Suppressor macrophage treated with lipopolysaccharide for 1 hour (primary cell): Measurements from ENCODE around the gene CNNM4.

ENCODE experiments used
- DNase-seq, 3 donors: peaks; one replicate each; pipeline ENCODE4 v3.0.0-alpha.2; 2020 to 2022

Gene CNNM4

DNA sequence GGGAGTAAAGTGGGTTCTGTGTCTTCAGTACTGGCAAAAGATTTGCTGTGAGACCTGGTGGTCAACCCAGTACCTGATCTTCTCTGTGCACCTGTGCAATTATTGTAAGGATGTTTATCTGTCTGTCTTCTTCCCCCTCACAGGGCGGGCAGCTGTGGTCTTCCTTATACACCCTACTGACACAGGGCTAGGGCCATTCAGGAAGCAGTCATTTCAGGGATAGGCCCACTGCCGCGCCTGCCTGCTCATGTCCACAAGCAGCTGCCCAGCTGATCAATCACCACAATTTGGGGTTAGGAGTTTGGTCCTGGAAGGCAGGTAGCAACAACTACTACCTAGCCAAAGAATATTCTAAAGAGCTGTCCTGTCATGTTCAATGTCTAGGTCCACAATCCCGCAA is 1.2 kb upstream of the CNNM4 start:
- DNase-seq, result no peak

DNA sequence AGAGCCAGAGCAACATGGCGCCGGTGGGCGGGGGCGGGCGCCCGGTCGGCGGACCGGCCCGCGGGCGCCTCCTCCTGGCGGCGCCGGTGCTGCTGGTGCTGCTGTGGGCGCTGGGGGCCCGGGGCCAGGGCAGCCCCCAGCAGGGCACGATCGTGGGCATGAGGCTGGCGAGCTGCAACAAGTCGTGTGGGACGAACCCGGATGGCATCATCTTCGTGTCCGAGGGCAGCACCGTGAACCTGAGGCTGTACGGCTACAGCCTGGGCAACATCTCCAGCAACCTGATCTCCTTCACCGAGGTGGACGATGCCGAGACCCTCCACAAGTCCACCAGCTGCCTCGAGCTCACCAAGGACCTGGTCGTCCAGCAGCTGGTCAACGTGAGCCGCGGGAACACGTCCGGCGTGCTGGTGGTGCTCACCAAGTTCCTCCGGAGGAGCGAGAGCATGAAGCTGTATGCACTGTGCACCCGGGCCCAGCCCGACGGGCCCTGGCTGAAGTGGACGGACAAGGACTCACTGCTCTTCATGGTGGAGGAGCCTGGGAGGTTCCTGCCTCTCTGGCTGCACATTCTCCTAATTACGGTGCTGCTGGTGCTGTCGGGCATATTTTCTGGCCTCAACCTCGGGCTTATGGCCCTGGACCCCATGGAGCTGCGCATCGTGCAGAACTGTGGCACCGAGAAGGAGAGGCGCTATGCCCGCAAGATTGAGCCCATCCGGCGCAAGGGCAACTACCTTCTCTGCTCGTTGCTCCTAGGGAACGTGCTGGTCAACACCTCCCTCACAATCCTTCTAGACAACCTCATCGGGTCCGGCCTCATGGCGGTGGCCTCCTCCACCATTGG is 507 bp downstream of the CNNM4 start:
- peak in 2 of 3 donors; percentile 35 to 45 for DNase-seq

DNA sequence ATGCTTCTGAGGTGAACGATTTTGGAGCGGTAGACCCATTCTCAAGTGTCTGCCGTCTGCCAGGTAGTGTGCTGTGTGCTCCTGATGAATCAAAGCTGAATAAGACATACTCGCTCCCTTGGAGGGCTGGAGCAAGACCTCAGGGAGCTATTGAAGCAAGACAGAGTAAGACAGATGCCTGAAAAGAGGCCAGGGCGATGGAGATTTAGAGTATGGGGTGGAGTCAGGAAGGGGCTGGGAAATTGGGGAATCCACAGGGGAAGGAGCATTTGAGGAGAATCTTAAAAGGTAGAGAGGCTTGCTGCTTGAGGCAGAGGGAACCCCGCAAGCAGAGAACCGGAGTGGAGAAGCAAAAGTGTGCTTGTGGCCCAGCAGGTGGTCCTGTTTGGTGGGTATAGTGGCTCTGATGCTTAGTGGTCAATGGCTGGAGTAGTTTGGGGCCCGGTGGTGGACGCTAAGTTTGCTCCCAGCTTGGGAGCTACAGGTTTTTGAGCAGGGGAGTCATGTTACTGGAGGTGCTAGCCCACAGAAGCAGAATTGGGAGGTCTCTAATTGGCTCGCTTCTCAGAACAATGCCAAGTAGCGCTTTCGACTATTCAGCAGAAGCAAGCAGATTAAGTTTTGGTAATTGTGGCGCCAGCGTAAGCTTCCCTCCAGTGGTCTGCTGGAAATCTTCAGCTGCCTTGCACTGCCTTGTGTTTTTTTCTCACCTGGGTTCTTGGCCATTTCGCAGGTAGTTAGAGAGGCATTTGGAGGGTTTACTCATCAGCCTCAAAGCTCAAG is 2.0 kb downstream of the CNNM4 start:
- DNase-seq, result peak in 1 of 3 donors; percentile 12

DNA sequence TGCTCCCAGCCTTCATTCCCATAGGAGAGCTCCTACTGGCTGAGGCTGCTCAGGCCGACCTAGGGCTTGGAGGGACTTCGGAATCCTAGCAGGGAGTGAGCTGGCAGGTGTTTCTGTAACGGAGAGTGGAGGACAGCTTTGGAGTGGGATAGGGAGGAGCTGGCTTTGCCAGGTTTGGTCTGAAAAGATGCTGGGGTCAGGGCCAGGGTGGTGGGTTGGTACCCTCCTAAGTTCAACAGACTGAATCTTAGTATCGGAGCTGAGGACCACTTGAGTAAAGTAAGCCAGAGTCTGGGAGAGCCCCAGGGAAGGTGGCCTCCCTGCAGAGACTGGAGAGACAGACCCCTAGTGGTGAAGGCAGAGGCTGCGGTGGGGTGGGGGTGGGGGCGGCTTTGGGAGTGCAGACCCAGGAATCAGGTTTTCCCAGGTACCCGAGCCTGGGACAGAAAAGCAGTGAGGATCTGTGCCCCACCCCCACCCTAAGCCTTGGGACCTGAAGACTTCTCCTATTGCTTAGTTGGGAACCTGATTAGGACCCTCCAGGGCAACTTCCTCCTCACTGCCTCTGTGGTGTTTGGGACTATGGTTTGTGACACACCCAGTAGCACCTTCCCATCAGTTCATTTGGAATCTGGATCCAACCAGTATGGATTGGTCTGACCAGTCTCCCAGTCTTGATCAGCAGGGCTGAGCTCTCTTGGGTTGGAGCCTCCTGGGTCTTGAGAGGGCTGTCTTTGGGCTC is 3.0 kb downstream of the CNNM4 start:
- peak in 1 of 3 donors; percentile 27 for DNase-seq

DNA sequence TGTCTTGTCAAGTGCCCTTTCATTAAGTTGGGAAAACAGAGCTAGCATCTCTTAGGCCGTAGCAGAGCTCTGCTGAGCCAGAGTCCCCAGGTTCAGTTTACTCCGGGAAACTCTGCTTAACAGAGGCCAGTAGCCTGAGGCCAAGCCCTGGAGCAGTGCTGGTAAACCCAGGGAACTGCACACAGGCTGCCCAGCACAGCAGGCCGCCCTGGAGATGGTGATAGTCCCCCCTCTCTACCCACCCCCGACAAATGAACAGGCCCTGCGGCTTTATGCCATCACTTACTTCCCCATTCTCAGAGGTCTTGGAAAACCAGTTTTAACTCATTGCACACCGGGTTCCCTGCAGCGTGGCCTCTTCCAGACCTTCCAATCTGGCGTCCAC is 3.5 kb downstream of the CNNM4 start:
- DNase-seq, result peak; percentile 75 to 81 (median 78)

DNA sequence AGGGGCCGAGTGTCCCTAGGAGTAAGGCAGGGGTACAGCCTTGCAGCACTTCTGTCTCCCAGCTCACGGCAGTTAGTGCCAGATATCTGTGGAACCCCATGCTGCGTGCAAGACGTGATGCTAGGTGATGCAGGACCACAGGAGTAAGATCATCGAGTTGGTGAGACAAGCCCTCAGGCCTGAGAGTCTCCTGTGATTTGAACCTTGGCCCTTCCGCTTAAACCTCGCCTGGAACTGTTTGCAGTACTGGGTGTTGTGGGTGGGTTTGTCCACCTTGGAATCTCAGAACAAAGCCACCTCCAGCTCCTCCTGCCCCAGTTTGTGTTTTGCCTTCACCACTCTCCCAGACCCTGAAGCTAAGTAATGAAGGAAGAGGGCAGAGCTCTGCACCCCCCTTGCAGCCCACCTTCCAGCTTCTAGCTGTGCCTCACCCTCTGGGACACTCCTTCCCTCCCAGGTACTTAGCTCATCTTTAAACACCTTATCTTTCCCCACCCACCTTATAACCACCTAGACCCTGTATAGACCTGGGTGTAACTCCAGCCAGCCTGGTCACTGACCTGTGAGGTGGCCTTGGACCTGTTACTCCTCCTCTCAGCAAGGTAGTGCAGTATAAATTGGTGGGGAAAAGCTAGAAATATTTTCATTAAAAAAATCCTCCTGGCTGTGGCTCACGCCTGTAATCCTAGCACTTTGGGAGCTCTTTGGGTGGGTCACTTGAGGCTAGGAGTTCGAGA is 6.6 kb downstream of the CNNM4 start:
- DNase-seq, result no peak

DNA sequence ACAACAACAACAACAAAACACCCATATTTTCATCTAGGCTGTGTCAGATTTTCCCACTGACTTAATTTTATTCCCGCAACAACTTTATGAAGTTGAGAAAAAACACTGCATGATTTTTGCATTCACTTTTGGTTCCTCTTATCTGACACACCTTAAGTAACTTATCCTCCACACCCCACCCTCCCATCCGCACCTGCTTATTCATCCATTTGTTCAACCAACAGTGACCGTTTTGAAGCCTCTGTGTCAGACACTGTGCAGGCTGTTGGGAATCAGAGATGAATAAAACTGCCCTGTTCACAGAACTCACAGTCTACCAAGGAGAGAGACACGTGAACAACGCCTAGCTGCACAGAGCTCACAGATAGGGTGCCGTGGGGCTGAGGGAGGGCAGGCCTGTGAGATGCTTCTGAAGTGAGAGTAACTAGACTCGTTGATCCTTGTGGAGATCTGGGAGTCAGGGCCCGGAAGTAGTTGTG is 7.4 kb downstream of the CNNM4 start:
- DNase-seq, result no peak

DNA sequence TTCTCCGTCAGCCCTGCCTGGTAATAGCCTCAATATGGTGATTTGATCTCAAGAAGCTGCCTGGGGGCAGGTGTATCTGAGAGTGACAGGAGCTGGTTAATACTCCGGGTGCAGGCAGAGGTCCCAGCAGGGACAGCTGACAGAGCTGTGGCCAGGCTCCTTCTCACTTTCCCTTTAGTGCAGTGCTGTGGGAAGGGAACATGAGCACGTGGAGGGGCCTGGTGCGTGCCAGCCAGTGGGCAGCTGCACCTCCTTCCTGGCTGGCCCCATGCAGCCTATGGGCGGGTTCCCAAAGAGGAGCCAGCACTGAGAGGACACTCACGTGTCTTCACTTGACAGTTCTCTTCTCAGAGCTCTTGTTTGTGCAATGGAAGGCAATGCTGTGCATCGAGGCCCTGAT is 9.1 kb downstream of the CNNM4 start:
- DNase-seq, result peak; percentile 57 to 68 (median 57)

DNA sequence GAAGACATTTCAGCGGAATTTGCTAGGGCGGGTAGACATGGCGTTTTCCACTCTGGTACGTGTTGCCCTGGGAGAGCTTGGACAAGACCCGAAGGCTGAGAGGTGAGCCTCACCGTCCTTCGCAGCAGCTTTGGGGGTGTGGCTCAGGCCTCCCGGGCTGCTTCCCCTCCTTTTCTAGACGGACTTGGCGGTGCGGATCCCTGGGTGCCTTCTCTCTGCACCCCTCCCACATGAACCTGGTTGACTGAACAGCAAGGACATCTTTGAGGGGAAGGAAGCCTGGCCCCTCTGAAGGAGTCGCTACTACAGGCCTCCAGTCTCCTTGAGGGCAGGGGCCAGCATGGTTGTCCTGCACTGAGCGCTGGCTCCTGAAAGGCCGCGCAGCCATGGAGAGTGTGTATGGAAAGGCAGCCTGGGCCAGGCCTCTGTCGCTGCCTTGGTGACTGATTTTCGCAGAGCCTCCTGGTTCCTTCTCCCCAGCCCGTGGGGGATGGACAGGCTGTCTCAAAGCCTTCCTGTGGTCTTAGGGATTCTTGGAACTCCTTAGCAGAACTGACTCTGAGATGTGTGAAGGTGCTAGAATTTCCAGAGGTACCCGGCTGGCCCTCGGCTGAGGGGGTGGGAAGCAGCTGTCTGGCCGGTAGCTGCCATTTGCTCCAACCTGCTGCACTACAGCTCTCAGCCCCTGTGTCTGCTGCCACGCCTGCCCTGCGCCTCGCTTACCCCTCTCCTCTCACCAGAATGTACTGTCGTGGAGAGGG is 9.9 kb downstream of the CNNM4 start:
- DNase-seq, result no peak

DNA sequence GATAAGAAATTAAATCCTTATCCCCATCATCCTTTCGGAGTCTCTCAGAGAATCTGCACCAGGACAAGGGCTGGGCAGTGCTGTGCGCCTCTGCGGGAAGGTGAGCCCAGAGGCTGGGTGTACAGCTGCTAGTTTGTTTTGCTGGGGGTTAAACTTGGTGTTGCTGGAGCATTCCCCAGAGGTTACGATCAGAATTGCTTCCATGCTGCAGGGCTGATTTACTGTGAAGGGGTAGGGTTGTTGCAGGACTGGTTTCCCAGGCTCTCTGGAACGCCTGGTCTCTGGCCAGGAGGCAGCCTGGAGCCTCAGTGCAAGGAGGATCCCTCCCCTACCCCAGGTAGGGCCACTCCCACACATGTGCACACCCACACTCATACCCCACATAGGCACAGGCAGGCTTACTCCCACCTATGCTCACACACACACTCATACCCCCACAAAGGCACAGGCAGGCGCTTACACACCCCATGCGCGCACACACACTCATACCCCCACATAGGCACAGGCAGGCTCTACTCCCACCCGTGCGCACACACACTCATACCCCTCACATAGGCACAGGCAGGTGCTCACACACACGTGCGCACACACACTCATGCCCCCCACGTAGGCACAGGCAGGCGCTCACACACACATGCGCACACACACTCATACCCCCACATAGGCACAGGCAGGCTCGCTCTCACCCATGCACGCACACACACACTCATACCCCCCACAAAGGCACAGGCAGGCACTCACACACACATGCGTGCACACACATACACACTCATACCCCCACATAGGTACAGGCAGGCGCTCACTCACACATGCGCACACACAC is 11.3 kb downstream of the CNNM4 start:
- DNase-seq, result no peak

DNA sequence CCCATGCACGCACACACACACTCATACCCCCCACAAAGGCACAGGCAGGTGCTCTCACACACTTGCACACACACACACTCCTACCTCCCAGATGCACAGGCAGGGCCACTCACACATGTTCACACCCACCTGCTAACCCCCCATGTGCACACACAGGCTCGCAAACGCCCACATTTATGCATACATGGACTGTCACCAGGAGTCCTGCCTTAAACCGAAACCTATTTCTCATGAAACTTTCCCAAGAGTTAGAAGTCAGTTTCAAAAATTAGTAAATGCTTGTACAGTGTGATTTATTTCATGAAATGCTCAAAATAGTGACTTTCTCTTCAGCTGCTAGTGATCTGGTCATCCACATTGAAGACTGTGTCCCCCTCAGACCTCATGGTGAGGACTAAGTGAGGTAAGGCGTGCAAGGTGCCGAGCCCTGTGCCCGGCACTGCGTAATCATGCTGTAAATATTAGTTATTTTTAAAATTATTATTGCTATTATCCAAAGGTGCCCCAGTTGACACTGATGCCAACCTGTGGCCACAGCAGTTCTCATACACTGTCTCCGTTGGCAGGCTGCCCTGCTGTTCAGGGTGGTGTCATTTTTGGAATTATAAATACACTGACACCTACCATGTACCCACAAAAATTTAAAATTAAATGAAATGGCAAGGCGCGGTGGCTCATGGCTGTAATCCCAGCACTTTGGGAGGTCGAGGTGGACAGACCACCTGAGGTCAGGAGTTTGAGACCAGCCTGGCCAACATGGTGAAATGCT is 12.4 kb downstream of the CNNM4 start:
- DNase-seq, result no peak

DNA sequence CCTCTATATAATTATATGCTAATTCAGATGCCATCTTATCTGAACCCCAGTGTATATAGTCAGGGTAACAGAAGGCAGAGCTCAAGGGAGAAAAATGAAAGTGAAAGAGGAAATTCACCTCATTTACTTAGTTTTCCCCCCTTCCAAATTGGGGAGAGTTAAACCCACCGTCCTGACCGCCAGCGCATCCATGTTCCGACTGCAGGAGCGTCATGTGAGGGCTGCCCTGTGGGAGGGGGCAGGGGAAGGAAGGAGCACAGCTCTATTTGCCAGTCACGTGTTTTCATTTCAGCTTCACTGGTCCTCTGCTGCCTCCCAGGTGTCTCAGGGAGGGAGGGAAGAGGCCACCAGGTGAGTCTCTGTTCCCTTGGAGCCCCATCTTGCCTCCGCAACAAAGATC is 13.2 kb downstream of the CNNM4 start:
- peak; percentile 25 to 43 (median 41) for DNase-seq

DNA sequence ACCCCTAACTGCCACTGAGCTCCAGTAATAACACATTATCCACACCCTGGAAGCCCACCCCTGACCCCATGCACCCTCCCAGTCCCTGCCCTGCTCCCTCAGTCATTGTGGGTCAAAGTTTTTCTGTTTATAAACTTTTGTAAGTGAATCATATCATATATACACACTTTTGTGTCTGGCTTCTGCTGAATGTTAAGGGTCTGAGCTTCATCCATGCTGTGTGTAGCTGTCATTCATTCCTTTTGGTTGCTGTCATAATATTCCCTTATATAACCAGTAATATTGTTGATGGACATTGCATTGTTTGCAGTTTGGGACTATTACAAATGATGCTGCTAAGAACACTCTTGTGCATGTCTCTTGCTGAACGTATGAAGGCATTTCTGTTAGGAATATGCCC is 14.5 kb downstream of the CNNM4 start:
- peak in 1 of 3 donors; percentile 15 for DNase-seq

DNA sequence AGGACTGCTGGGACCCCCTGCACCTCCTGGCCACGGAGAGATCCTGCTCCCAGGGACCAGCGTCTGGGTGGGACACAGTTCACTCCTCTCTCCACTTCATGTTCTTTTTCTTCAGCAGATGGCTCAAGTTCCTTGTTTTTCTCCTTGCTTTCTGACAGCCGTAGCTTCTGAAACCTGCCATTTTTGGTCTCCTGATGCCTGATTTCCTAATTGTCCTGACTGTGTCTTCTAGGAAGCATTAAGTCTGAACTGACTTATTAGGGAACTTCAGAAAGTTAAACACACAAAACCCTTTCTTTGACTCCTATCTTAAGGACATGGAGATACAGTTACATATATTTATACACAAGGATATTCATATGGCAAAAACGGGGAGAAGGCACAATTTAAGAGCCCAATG is 22.7 kb downstream of the CNNM4 start:
- peak; percentile 30 to 44 (median 38) for DNase-seq

DNA sequence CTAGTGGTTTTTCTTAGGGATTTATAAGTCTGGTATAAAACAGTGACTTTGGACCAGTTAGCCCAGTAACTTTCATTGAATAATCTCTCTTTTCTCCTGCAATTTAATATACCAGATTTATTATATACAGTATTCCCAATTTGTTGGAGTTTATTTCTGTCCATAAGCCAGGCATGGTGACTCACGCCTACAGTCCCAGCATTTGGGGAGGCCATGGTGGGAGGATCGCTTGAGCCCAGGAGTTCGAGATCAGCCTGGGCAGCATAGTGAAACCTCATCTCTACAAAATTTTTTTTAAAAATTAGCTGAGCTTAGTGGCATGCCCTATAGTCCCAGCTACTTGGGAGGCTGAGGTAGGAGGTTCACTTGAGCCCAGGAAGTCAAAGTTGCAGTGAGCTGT is 26.7 kb downstream of the CNNM4 start:
- DNase-seq, result no peak

DNA sequence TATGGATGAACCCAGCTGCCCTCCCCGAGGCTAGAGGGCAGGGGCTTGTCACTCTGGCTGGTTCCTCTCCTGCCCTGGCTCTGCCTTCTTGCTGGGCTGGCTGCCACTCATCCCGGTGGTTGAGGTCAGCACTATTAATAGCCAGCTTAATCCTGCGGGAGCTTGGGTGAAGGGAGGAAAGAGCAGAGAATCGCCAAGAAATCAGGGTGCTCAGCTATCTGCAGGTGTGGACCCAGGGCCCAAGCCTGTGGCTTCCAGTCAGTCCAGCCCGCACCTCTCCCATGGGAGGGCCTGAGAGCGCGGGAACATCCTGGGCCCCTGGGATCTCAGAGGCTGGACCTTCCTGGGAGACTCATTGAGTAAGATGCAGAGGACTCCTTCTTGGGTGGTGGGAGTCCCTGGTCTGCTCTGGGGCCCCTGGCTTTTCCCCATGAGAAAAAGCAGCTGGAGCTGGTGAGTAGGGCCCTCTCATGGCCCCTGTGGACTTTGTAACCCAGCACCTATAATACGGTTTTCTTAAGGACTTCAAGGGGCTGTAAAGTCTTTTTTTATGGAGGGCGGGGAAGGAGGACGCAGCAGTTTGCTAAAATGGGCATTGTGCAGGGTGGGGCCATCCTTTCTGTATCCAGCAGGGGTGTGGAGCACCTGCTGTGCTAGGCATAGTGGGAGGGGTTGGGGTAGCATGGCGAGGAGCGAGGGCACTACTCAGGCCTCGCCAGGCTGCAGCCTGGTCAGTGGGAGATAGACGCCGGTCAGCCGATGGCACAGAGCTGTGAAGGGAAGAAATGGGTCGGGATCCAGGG is 27.9 kb downstream of the CNNM4 start:
- no peak for DNase-seq

DNA sequence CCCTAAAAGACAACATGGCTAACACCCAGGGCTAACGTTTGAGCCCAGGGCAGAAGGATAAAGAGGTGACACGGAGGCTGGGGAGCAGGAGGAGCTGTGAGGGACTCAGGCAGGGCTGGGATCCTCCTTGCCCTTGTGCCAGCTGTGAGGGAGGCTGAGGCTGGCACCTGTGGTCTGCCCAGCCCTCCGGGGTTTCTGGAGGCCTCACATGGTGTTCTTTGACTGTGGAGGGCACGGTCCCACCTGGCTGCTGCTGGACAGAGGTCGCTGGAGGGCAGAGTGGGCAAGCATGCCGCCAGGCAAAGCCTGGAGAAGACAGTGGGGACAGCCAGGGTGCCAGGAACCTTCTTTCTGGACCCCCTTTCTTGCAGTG is 28.5 kb downstream of the CNNM4 start:
- no peak for DNase-seq

DNA sequence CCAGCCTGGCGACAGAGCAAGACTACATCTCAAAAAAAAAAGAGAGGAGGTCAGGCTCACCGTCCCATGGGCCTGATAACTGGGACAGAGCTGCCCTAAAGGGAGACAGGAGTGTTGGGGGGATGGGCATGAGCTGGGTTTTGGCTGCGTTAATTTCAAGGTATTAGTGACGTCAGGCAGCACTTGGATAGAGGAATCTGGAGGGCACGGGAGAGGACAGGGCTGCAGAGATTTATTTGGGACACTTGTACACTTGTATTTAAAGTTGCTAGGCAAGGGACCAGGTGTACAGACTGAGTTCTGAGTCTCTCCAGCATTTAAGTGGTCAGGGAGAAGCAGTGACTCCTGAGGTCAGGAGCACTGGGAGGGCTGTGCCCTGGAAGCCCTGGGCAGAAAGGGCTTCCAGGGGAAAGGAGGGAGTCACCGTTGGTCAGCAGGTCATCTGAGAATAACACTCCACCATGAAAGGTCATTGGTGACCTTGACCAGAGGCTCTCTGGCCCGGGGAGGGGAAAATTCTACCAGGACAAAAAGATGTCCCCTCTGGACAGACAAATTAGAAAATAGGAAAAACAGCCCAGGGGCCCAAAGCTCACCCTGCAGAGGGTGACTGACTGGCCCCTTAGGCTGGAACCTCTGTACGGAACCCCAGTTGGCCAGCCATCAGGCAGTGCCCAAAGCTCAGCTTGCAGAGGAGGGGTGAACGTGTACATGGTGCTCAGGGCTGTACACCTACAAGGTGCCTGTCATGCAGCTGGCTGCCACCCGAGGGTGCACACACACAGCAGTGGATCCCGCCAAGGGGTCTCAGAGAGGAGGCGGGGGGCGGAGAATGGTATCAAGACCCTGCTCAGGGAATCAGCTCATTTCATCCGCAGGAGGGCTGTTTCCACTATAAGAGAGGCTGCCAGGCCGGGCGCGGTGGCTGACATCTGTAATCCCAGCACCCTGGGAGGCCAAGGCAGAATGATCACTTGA is 32.4 kb downstream of the CNNM4 start:
- DNase-seq, result no peak
